DOHH2 (cell line): ENCODE results near the gene SHLD1.

ENCODE experiments used
- H3F3A ChIP-seq: fragments of 200-600 bp; sonication (generic), shearing (Covaris generic); 2 replicates; pipeline ENCODE4 v1.6.0; 2016; ENCODE audit warnings: antibody characterized with exemption, mild to moderate bottlenecking; ENCODE audit not compliant: control insufficient read depth, insufficient read depth
- H3K27ac ChIP-seq: fragments of 200-600 bp; sonication (generic); 2 replicates; pipeline ENCODE4 v1.5.1; 2014; ENCODE audit warnings: low read depth, mild to moderate bottlenecking, low read length, moderate library complexity
- H3K27me3 ChIP-seq: fragments of 200-600 bp; sonication (generic); 2 replicates; pipeline ENCODE4 v1.6.1; 2014; ENCODE audit warnings: mild to moderate bottlenecking, low read length, mixed read lengths; ENCODE audit not compliant: control insufficient read depth
- H3K36me3 ChIP-seq: fragments of 200-600 bp; sonication (generic); 2 replicates; pipeline ENCODE4 v1.6.1; 2014; ENCODE audit warnings: mild to moderate bottlenecking, low read length, moderate library complexity, mixed read lengths; ENCODE audit not compliant: control insufficient read depth
- H3K4me1 ChIP-seq: fragments of 200-600 bp; sonication (generic); 2 replicates; pipeline ENCODE4 v1.6.1; 2014; ENCODE audit warnings: mild to moderate bottlenecking, low read length, mixed read lengths; ENCODE audit not compliant: control insufficient read depth
- H3K4me2 ChIP-seq: fragments of 200-600 bp; sonication (generic); 2 replicates; pipeline ENCODE4 v1.6.0; 2014; ENCODE audit warnings: mild to moderate bottlenecking, low read length, moderate library complexity
- H3K4me3 ChIP-seq: fragments of 200-600 bp; sonication (generic); 2 replicates; pipeline ENCODE4 v1.5.1; 2014; ENCODE audit warnings: mild to moderate bottlenecking, low read length, mixed read lengths
- H3K79me2 ChIP-seq: fragments of 200-600 bp; sonication (generic); 2 replicates; pipeline ENCODE4 v1.6.1; 2014; ENCODE audit warnings: mild to moderate bottlenecking, low read length, mixed read lengths; ENCODE audit not compliant: control insufficient read depth
- H3K9me2 ChIP-seq: fragments of 200-600 bp; sonication (generic); replicated peaks from 2 replicates; pipeline ENCODE4 v1.6.1; 2014; ENCODE audit warnings: mild to moderate bottlenecking, low read length, mixed read lengths; ENCODE audit not compliant: control insufficient read depth
- H3K9me3 ChIP-seq: fragments of 200-600 bp; sonication (generic); 2 replicates; pipeline ENCODE4 v1.6.1; 2014; ENCODE audit warnings: antibody characterized with exemption, low read length, mixed read lengths; ENCODE audit not compliant: control insufficient read depth, insufficient read depth
- H4K20me1 ChIP-seq: fragments of 200-600 bp; sonication (generic); 2 replicates; pipeline ENCODE4 v1.6.0; 2014; ENCODE audit warnings: low read depth, mild to moderate bottlenecking, antibody characterized with exemption, low read length, moderate library complexity; ENCODE audit not compliant: control insufficient read depth, insufficient read depth
- CTCF ChIP-seq: fragments of 200-600 bp; sonication (generic); IDR thresholded peaks from one replicate; pipeline ENCODE4 v1.5.1; 2014; ENCODE audit warnings: antibody characterized with exemption, mild to moderate bottlenecking, low read depth, low read length; ENCODE audit not compliant: poor library complexity, severe bottlenecking
- EZH2phosphoT487 ChIP-seq: fragments of 200-600 bp; sonication (generic); IDR thresholded peaks from 2 replicates; pipeline ENCODE4 v1.6.1; 2017; ENCODE audit warnings: borderline replicate concordance, mild to moderate bottlenecking, antibody characterized with exemption, low read length, moderate library complexity, mixed read lengths

SHLD1 gene

GRCh38 chr20:5715071-5715841 lies 34.9 kb upstream of the SHLD1 start:
- no peak overlapping the region for H3K27ac ChIP-seq
- no peak for TF ChIP-seq EZH2phosphoT487
- TF ChIP-seq CTCF, result no peak

GRCh38 chr20:5716953-5717352 lies 33.2 kb upstream of the SHLD1 start:
- no peaks in the 10 kb centered on the region for H3F3A ChIP-seq
- H3K4me1 ChIP-seq, result peaks cover 26% of the 10 kb centered on the region
- H3K4me3 ChIP-seq, result no peak overlapping the region
- no peaks in the 10 kb centered on the region for H4K20me1 ChIP-seq
- H3K36me3 ChIP-seq, result no peaks in the 10 kb centered on the region
- no peak for TF ChIP-seq CTCF
- TF ChIP-seq EZH2phosphoT487, result no peak
- H3K4me2 ChIP-seq, result no peak overlapping the region
- H3K27me3 ChIP-seq, result no peaks in the 10 kb centered on the region
- H3K9me2 ChIP-seq, result no peaks in the 10 kb centered on the region
- no peak overlapping the region for H3K27ac ChIP-seq
- no peaks in the 10 kb centered on the region for H3K9me3 ChIP-seq
- no peaks in the 10 kb centered on the region for H3K79me2 ChIP-seq

More at GRCh38 chr20:5715071-5715841, 34.9 kb upstream of the SHLD1 start:
- Histone ChIP-seq H3K36me3 (no peaks in the 10 kb centered on the region), H3F3A (no peaks in the 10 kb centered on the region), H3K9me3 (no peaks in the 10 kb centered on the region), H4K20me1 (no peaks in the 10 kb centered on the region), H3K4me1 (peaks cover 24% of the 10 kb centered on the region), H3K9me2 (no peaks in the 10 kb centered on the region), H3K79me2 (no peaks in the 10 kb centered on the region), H3K4me2 (no peak overlapping the region), H3K27me3 (no peaks in the 10 kb centered on the region), H3K4me3 (no peak overlapping the region)

GRCh38 chr20:5718896-5719595 lies 31.2 kb upstream of the SHLD1 start:
- peaks cover 26% of the 10 kb centered on the region for H3K4me1 ChIP-seq
- no peaks in the 10 kb centered on the region for H3K27me3 ChIP-seq
- no peak overlapping the region for H3K4me3 ChIP-seq
- no peaks in the 10 kb centered on the region for H3F3A ChIP-seq
- no peaks in the 10 kb centered on the region for H3K9me2 ChIP-seq
- no peak for TF ChIP-seq EZH2phosphoT487
- TF ChIP-seq CTCF, result no peak
- no peaks in the 10 kb centered on the region for H3K36me3 ChIP-seq
- H3K9me3 ChIP-seq, result no peaks in the 10 kb centered on the region
- H3K4me2 ChIP-seq, result no peak overlapping the region
- no peak overlapping the region for H3K27ac ChIP-seq
- no peaks in the 10 kb centered on the region for H3K79me2 ChIP-seq
- H4K20me1 ChIP-seq, result no peaks in the 10 kb centered on the region
